ENCODE measurements around the gene HOOK2. TPM values are rescaled to one million over a fixed set of nuclear protein-coding genes. Genes with fewer than 3 reads are reported as not detected.

HOOK2 gene
- total and polyA plus RNA-seq, 2 of the 13 experiments (the other 11 are each of a cell fraction or from before 2014, with no cell fraction given) = 9.2 to 12.9 TPM

GRCh38 chr19:12800923-12801465 lies 25.6 kb upstream of the HOOK2 start:
- H3K9ac ChIP-seq (ENCODE audit: insufficient read depth, low read depth, low read length) = peak overlapping the region; percentile 99
- no peak overlapping the region for H2AFZ ChIP-seq (ENCODE audit: low read length)
- intact Hi-C loops (cut with micrococcal nuclease; ENCODE audit: unreplicated experiment) (no loop called here), in situ Hi-C loops (cut with HindIII; ENCODE audit: extremely low pct_ligation_motif_present, low pct_unique_long_range_greater_than_20kb) (loop anchor here (5.0 kb wide), 1 partner anchor 34 kb away; no protein-coding TSS in a partner anchor)
- H3K4me2 ChIP-seq (ENCODE audit: low read depth, low read length) = peak overlapping the region; percentile 88
- H3K4me1 ChIP-seq (ENCODE audit: insufficient read depth, low read length) = peaks cover 28% of the 10 kb centered on the region
- peak overlapping the region; percentile 81 to 100 (median 93) for H3K4me3 ChIP-seq (replicated peaks in 1 of 3; ENCODE audit: insufficient read depth in 1 of 3, low read depth in 2 of 3, low read length in 3 of 3)
- H3K27ac ChIP-seq (ENCODE audit: extremely low read length, insufficient read depth, low read length) = peak overlapping the region; percentile 92
- peak; percentile 47 for ATAC-seq
- FAIRE-seq = no peak
- peaks cover 5% of the 10 kb centered on the region; the same call in 1 of the 2 replicates for H4K20me1 ChIP-seq (ENCODE audit: insufficient read depth, low read length)
- 0% methylated on average over 7 of the region's 38 CpGs for WGBS (ENCODE audit: low lambda C conversion rate)
- no peaks in the 10 kb centered on the region for H3K9me3 ChIP-seq (ENCODE audit: low read length)
- peaks cover 14% of the 10 kb centered on the region for H3K79me2 ChIP-seq (ENCODE audit: insufficient read depth, low read length)
- TSS peak; percentile 58 for BruUV-seq (replicated peaks)
- ChIA-PET CTCF (ENCODE audit: low intra/inter-chr PET ratio, low total read pairs) (interaction anchor here (1.6 kb wide), 1 partner anchor 35 kb away, joined by 4 read pairs; no protein-coding TSS in a partner anchor), POLR2A (interaction anchor here (0.8 to 4.0 kb wide), 6 partner anchors 9 to 68 kb away, joined by 3 to 47 read pairs (median 4); partner anchors contain the start of genes GET3 and JUNB)
- no peaks in the 10 kb centered on the region; a peak in 1 of 5 replicates for H3K27me3 ChIP-seq (ENCODE audit: control insufficient read depth in 1 of 2, insufficient read depth in 2 of 2, low read length in 2 of 2)
- DNase-seq (ENCODE audit: low spot score) = peak; percentile 27
- peaks cover 2 to 12% of the 10 kb centered on the region in 2 experiments; a peak in 4 of 5 replicates for H3K36me3 ChIP-seq (replicated peaks in 1 of 2; ENCODE audit: control insufficient read depth in 1 of 2, insufficient read depth in 2 of 2, low read length in 2 of 2)
- TF ChIP-seq ZNF652 (CRISPR knock-in tag; IDR thresholded peaks at IDR 0.05; ENCODE audit: borderline replicate concordance, low read depth) (no peak; the same call in 1 of the 2 replicates), ZNF431 (CRISPR knock-in tag; IDR thresholded peaks at IDR 0.05; ENCODE audit: borderline replicate concordance, low read depth) (0 out of 2 replicates have a peak, but pooled peaks have one; percentile 54), FOSL1 (CRISPR knock-in tag; IDR thresholded peaks at IDR 0.05; ENCODE audit: borderline replicate concordance) (no peak), MAZ (IDR thresholded peaks at IDR 0.05; ENCODE audit: borderline replicate concordance, low read depth, low read length) (no peak), MAZ (CRISPR knock-in tag; IDR thresholded peaks at IDR 0.05; ENCODE audit: low read depth) (no peak), SOX6 (IDR thresholded peaks at IDR 0.05) (no peak), SOX6 (CRISPR knock-in tag; IDR thresholded peaks at IDR 0.05) (peak; percentile 27; the same call in 1 of the 2 replicates), ZNF589 (CRISPR knock-in tag; conservative IDR thresholded peaks at IDR 0.05) (0 out of 2 replicates have a peak, but pooled peaks have one; percentile 5), ZNF251 (CRISPR knock-in tag; IDR thresholded peaks at IDR 0.05) (no peak), GPN1 (CRISPR knock-in tag; IDR thresholded peaks at IDR 0.05; ENCODE audit: borderline replicate concordance) (no peak), NCOA2 (CRISPR knock-in tag; IDR thresholded peaks at IDR 0.05) (0 out of 2 replicates have a peak, but pooled peaks have one; percentile 7), MED1 (CRISPR knock-in tag; IDR thresholded peaks at IDR 0.05) (no peak)
- TF ChIP-seq, protein P1, sequence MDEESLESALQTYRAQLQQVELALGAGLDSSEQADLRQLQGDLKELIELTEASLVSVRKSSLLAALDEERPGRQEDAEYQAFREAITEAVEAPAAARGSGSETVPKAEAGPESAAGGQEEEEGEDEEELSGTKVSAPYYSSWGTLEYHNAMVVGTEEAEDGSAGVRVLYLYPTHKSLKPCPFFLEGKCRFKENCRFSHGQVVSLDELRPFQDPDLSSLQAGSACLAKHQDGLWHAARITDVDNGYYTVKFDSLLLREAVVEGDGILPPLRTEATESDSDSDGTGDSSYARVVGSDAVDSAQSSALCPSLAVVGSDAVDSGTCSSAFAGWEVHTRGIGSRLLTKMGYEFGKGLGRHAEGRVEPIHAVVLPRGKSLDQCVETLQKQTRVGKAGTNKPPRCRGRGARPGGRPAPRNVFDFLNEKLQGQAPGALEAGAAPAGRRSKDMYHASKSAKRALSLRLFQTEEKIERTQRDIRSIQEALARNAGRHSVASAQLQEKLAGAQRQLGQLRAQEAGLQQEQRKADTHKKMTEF (CRISPR knock-in tag; IDR thresholded peaks at IDR 0.05) = no peak
- TF ChIP-seq, protein P2, sequence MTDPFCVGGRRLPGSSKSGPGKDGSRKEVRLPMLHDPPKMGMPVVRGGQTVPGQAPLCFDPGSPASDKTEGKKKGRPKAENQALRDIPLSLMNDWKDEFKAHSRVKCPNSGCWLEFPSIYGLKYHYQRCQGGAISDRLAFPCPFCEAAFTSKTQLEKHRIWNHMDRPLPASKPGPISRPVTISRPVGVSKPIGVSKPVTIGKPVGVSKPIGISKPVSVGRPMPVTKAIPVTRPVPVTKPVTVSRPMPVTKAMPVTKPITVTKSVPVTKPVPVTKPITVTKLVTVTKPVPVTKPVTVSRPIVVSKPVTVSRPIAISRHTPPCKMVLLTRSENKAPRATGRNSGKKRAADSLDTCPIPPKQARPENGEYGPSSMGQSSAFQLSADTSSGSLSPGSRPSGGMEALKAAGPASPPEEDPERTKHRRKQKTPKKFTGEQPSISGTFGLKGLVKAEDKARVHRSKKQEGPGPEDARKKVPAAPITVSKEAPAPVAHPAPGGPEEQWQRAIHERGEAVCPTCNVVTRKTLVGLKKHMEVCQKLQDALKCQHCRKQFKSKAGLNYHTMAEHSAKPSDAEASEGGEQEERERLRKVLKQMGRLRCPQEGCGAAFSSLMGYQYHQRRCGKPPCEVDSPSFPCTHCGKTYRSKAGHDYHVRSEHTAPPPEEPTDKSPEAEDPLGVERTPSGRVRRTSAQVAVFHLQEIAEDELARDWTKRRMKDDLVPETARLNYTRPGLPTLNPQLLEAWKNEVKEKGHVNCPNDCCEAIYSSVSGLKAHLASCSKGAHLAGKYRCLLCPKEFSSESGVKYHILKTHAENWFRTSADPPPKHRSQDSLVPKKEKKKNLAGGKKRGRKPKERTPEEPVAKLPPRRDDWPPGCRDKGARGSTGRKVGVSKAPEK (CRISPR knock-in tag; IDR thresholded peaks at IDR 0.05; ENCODE audit: borderline replicate concordance) = no peak

Measured in HepG2 (cell line).